HG03095 (cell line): ENCODE results near the gene PLEKHM1.

Experiments
- ATAC-seq: cut with Tn5 transposase; IDR thresholded peaks from one replicate; pipeline ENCODE4 v1.9.1; 2021; ENCODE audit warnings: moderate library complexity; ENCODE audit not compliant: unreplicated experiment

Gene PLEKHM1

GRCh38 chr17:45428050-45428617 is 62.4 kb downstream of the PLEKHM1 start:
- peak; percentile 40 for ATAC-seq

DNA sequence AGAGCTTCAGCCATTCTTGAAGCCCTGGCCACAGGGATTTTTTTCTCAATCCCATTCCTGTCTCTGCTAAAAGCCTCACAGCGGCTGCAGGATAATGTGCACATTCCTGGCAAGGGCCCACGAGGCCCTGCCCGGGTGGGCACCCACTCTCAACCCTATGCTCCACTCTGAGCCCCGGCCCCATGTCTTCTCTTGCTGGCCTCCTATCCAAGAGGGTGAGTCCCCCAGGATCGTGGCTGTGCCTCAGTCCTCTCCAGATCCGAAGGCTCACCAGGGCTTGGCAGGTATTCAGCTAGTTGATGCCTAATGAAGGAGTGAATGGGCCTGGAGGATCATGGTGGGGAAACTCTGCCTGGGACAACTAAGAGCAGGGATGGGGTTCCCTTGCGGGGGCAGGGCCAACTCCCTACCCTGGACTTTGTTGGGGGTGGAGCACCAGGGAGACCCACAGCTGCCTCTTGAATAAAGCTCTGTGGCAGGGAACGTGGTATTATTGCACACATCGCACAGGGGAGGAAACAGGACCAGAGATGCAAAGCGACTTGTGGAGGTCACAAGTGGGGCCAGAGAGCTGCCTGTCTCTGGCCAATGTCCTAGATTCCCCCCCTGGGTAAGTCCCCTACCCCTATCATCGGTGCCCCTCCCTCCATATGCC is 63.2 kb downstream of the PLEKHM1 start:
- no peak for ATAC-seq

DNA sequence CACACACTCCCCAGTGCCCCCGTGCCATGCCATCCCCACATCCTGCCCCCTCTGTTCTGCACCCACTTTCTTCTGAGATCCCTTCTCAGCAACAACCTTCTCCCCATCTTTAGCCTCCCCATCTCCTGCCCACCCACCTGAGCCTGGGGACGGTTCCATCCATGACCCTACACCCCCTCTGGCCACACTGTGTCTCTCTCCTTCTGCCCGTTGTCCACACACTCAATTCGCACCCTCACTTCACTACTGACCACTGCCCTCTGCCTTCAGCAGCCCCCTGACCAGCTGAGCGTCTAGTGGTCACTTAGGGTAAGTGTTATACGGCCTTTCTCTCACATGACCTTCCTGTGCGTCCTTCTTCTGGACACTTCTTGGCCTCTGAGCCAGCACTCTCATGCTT is 64.0 kb downstream of the PLEKHM1 start:
- ATAC-seq = no peak

GRCh38 chr17:45425984-45426413 is 64.5 kb downstream of the PLEKHM1 start:
- ATAC-seq = no peak

- ATAC-seq = no peak
Measured at GRCh38 chr17:45425125-45425983, 65.2 kb downstream of the PLEKHM1 start.

DNA sequence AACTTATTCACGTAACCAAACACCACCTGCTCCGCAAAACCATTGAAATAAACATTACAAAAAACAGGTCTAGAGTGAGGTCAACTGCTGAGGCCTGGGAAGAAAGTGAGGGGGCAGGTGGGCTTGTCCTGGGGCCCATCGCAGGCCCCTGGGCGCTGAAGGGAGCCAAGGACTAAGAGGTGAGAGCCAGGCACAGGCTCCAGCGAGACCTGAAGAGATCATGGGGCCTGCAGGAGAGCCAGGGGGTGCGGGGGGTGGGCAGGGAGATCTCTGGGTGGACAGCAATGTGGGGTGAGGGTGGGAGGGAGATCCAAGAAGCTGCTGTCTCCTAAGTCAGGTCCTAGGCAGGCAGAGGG is 65.8 kb downstream of the PLEKHM1 start:
- ATAC-seq = no peak

DNA sequence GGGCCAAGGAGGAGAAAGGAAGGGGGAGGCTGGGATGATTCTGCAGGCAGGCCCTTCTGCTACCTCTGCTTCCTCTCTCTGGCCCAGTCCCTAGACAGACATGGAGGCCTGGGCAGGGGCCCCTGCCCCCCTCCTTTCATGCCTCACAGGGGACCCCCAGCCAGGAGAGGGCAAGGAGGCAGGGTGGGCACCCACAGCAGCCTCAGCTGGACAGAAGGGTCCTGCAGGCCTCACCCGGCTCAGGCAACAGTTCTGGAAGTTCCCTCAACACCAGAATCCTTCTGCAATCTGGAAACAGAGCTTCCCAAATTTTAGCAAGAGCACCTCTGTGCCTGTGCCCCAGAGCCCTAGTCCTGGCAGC is 66.6 kb downstream of the PLEKHM1 start:
- no peak for ATAC-seq

- no peak for ATAC-seq
Measured at GRCh38 chr17:45423304-45423974, 67.1 kb downstream of the PLEKHM1 start.

GRCh38 chr17:45414990-45415881 is 75.3 kb downstream of the PLEKHM1 start:
- no peak for ATAC-seq

DNA sequence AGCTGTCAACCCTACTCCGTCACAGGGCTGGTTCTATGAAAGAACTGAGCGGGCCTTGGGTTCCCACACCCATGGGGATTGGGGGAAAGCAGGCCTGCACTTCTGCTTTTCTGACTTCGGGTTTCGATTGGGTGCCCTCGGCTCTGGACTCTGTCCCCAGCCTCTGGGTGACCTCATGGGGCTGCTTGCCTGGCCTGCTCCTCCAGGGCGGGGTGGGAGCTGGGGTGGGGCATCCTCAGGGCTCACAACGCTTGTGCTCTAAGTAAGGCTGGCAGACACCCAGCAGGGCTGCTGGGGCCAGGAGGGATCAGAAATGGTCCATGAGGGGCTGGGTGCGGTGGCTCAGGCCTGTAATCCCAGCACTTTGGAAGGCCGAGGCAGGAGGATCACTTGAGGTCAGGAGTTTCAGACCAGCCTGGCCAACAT is 77.0 kb downstream of the PLEKHM1 start:
- no peak for ATAC-seq

- no peak for ATAC-seq
Measured at GRCh38 chr17:45411348-45412105, 79.0 kb downstream of the PLEKHM1 start.

- peak; percentile 51 for ATAC-seq
Measured at GRCh38 chr17:45410144-45411091, 80.1 kb downstream of the PLEKHM1 start.

DNA sequence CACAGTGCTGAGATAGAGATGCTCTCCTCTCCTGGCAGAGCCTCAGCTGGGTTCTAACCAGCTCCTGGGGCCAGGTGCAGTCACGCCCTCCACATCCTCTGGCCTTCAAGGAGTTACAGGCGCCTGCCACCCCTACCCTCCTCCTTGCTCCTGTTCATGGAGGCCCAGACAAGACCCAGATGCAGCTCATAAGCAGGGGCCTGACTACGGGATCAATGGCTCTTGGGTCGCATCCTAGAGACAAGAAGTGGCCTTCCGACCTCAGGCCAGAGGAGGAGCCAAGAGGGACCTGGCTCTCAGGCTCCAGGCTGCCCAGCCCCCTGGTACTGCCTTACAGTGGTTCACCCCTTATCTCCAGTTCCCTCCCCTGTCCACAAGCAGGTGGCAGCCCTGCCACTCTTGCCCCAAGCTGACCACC is 80.9 kb downstream of the PLEKHM1 start:
- no peak for ATAC-seq

GRCh38 chr17:45408611-45409421 is 81.7 kb downstream of the PLEKHM1 start:
- ATAC-seq = no peak

GRCh38 chr17:45406107-45406506 is 84.4 kb downstream of the PLEKHM1 start:
- ATAC-seq = no peak

- ATAC-seq = no peak
Measured at GRCh38 chr17:45405250-45406086, 85.1 kb downstream of the PLEKHM1 start.

DNA sequence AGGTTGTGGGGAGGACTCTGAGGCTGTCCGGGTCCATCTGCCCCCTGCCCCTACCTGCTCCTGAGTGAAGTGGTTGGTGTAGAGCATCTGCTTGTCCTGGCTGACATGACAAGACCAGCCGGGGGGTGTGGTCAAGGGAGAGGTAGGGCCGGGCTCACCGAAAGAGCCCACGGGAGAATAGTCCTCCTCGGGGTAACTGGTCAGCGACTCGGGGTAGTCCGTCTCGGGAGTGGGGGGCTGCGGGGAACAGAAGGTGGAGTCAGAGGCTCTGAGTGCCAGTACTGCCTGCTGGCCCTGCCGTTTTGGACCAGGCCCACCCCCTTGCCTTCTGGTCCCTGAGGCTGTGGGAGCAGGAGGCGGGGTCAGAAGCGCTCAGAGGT is 85.7 kb downstream of the PLEKHM1 start:
- no peak for ATAC-seq
